ELR (cell line): ENCODE results near the gene CAT.
"Not testable (repeated sequence)": the region's sequence is repeated elsewhere in the genome, so short reads cannot be mapped to it uniquely, and the experiment has no call there.

Experiments
- DNase-seq: peaks from one replicate; pipeline ENCODE4 v3.0.0-alpha.2; 2015; ENCODE audit warnings: low read depth

The CAT gene

GRCh38 chr11:34438529-34439507 lies at the start of gene CAT:
Gene CAT (plus strand): TSS chr11:34438934. CDS start chr11:34439014, 80 bp downstream.
- DNase-seq = peak; percentile 98

GRCh38 chr11:34394771-34395300 lies 43.9 kb upstream of the CAT start:
- no peak for DNase-seq

DNA sequence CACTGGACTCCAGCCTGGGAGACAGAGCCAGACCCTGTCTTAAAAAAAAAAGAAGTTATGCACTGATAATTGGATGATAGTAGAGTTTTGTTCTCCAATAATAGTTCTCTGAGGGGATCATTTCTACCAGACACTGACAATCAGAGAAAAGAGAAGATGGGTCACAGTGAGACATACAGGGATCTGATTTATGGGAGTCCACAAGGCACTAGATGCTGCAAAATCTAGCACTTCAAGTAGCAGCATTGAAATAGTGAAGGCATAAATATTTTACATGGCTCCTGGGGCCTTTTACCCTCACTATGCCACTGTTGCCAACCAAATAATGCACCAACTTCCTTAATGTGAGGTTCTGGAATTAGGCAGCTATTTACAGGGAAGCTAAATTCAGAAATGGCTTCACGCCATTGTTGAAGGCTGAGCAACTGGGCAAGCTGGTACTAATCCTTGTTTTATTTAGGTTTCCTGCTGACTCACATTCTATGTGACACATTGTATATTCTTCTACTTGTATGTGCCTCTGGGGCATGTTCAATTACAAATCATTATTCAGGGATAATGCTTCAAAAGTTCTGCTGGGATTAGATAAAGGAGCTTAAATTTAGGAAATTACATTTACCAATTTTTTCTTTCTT lies 42.7 kb upstream of the CAT start:
- DNase-seq = peak; percentile 88

DNA sequence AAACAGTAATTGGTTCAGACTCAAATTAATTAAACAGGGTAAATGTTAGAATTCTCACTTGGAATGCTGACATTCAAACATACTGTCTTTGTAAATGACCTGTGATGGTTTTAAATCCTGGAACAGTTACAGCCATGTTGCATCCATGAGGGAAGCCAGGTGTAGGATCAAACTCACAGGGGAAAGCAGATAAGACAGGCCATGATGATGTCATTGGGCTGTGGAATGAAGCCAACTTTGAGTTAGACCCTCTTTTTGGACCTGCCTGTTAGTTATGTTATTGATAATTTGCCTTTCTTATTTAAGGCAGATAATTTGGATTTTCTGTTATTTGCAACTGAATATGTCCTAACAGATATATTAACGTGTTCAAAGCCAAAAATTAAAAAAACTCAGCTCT lies 41.6 kb upstream of the CAT start:
- peak; percentile 11 for DNase-seq

DNA sequence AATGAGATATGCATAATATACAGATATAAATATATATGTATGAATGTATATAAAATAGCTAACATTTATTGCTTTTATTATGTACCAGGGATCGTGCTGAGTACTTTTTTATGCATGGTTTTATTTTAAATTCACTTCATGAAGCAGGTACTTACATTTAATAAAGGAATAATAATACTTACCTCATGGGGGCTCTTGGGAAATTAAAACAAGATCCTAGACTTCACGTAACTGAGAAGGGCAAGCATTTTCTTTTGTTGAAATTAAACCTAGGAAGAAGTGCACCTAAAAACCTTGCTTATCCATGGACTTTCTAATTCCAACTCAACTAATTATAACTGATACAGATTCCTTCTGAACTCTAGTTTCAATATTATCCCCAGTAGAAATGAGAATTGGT lies 40.9 kb upstream of the CAT start:
- DNase-seq = no peak

DNA sequence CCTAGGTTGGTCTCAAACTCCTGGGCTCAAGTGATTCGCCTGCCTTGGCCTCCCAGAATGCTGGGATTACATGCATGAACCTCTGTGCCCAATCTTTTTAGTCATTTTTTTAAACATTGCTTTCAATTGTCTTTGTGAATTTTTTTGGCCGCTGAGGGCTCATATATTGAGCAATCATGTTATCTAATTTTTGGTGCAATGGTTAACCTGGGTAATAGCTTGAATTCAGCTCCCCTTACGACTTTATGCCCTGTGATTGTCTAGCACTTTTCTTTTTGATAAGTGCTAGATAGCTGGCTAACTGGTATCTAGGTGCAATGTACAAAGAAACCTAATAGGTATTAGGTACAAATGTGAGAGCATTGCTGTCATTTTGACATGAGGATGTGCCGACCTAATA lies 35.3 kb upstream of the CAT start:
- no peak for DNase-seq

- no peak for DNase-seq
These were observed 34.5 kb upstream of the CAT start for GRCh38 chr11:34404280-34404679.

DNA sequence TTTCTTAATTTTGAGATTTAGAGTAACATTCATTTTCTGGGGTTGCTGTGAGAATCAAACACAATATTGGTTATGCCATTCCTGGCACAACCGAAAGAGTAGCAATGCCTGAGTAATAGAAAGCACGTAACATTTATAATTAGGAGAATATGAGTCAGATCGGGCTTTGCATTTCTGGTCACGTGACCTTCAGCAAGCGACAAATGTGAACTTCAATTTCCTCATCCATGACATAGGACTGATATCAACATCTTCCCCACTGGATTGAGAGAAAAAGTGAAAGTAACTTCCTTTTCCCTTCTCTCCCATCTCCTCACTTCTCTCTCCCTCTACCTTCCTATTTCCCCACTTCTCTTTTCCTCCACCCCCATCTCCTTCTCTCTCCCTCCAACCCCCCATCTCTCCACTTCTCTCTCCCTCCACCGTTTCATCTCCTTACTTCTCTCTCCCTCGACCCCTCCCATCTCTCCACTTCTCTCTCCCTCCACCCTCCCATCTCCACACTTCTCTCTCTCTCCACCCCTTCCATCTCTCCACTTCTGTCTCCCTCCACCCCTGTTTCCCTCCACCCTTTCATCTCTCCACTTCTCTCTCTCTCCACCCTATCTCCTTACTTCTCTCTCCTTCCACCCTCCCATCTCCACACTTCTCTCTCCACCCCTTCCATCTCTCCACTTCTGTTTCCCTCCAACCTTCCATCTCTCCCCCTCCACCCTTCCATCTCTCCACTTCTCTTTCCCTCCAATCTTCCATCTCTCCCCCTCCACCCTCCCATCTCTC lies 33.5 kb upstream of the CAT start:
- DNase-seq = peak; percentile 62

DNA sequence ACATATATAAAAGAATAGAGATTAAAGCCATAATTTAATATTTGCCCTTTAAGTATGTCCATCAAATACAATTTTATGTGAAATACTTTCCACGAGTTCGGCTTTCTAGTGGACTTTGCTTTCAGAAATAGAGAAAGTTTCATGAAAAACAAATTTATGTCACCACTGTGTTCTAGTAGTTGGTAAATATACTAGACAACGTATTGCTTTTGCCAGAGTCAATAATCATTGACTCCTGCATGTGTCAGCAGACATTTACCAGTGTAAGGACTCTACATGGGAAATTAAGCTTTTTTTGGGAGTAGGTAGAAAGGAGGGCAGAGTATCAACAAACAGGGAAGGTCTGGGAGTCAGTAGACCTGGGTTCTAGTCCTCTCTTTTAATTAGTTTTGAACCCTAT lies 32.3 kb upstream of the CAT start:
- DNase-seq = no peak

DNA sequence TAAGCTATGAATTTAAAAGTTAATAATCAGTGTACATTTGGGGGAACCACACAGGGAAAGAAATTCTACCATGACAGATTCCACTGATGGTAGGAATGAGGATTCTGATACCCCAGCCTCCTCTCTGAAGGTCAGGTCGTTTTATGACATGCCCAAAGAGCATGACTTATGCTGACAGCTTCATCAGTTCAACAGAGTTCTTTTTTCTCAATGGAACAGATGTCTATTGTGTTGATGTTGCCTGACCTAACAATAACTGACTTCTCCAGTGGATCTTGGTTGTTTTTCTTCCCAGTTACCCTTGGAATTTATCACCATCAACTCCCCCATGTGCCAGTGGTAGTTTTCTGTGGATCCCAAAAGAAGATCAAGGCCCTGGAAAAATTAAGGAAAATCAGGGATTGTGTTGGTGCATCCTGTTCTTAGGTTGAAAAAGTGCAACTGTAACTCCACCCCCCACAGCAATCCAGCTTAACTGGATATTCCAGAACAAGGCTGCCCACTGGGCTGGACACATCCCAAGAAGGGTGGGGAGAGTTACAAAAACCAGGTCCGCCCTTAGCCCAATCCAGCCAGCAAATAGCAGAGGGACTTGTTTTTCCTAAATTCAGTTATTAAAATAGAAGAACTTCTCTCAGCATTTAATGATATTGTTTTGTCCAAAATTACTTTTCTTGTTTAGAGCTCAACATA lies 31.5 kb upstream of the CAT start:
- no peak for DNase-seq

- no peak for DNase-seq
These were observed 30.1 kb upstream of the CAT start for GRCh38 chr11:34408580-34409172.

GRCh38 chr11:34411111-34411510 lies 27.6 kb upstream of the CAT start:
- DNase-seq = peak; percentile 19

GRCh38 chr11:34411791-34412190 lies 26.9 kb upstream of the CAT start:
- DNase-seq = peak; percentile 65

- no peak for DNase-seq
These were observed 25.5 kb upstream of the CAT start for GRCh38 chr11:34413263-34413662.

- DNase-seq = no peak
These were observed 23.2 kb upstream of the CAT start for GRCh38 chr11:34415538-34415937.

GRCh38 chr11:34416088-34416487 lies 22.6 kb upstream of the CAT start:
- DNase-seq = no peak

GRCh38 chr11:34416766-34417165 lies 22.0 kb upstream of the CAT start:
- DNase-seq = no peak

DNA sequence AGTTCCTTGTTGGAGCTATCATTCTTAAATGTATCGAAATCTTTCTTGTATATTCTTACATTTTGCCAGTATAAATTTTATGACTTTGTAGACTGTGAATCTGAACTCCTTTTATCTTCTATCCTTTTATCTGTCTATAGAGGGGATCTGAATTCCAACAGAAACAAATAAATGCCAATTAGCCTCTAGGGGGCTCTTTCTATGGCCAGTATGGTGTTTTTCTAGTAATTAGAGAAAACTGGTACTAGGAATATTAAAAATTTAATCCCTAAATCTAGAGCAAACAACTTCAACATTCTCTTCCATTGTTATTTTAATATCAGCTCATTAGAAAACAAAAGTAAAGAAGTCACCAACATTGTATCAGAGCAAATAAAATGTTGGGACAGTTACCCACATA lies 21.5 kb upstream of the CAT start:
- no peak for DNase-seq

DNA sequence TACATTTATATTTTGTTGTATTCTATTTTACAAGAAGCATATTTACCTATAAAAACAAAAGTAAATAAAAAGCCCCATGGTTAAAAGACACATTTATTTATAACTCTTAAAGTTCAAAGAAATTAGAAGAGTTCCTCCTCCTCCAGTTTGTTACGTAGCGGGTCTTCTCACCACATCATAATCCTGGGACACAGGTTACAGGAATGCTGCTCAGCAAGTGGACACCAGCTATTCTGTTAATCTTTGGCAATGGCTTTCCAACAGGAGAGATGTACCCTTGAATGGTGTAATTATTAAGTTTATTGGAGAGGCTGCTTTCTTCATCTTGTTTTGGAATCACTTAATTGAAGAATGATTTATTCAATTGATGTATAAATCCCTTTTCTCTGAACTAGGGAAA lies 19.6 kb upstream of the CAT start:
- no peak for DNase-seq

GRCh38 chr11:34423300-34423699 lies 15.4 kb upstream of the CAT start:
- DNase-seq = no peak

DNA sequence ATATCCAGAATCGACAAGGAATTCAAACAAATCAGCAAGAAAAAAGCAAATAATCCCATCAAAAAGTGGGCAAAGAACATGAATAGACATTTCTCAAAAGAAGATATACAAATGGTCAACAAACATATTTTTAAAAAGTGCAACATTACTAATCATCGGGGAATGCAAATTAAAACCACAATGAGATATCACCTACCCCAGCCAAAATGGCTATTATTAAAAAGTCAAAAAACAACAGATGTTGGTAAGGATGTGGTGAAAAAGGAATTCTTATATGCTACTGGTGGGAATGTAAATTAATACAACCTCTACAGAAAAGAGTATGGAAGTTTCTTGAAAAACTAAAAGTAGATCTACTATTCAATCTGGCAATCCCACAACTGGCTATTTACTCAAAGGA lies 13.9 kb upstream of the CAT start:
- not testable (repeated sequence) for DNase-seq
